ENCODE data around the gene BMPR1B. TPM values are rescaled to one million over a fixed set of nuclear protein-coding genes. Genes with fewer than 3 reads are reported as not detected.

Gene BMPR1B
- total and polyA plus RNA-seq, 2 of the 8 experiments (the other 6 are each of a cell fraction or from before 2014, with no cell fraction given) = 0.14 to 1.1 TPM

DNA sequence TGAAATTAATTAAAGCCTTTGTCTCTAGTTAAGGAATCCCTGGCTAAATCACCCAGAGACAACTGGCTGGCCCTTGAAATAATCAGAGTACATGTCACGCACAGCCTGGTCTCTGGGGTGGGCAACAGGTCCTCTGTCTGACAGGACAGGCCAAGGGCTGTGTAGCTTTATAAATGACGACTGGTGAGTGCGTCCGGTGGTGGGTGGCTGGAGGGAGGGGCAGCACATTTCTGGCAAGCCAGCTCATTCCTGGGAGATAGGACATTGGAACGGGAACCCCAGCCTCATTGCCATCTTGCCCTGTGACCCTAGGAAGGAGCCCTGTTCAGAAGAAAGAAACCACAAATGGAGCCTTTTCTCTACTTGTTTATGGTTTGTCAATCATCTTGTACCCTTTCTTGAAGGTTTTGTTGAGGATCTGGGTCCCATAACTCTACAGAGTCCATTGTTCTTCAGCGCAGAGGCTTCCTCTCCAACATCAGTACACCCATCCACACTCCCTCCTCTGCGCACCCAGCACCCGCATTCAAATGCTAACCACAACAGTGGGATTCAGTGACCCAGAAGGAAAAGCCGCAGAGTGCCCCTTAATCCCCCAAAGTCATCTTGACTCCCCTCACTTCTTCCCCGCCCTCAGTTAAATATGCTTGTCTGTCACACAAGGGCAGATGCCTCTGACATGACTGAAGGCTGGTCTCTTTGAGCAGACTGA is 422.9 kb downstream of the BMPR1B start (continued):
- TF ChIP-seq KDM4A (IDR thresholded peaks at IDR 0.05; ENCODE audit: low read depth, low read length, severe bottlenecking) (no peak), SP1 (IDR thresholded peaks at IDR 0.05; ENCODE audit: low read depth, low read length) (no peak), CHD2 (IDR thresholded peaks at IDR 0.05; ENCODE audit: low read length) (no peak)

Data from H1 (cell line).